HL-60 (cell line): ENCODE measurements around the gene ZNF385D.

Experiments
- POLR2AphosphoS5 ChIP-seq: IDR thresholded peaks from 2 replicates; pipeline ENCODE4 v1.6.1; 2012; ENCODE audit warnings: low read depth
- SPI1 ChIP-seq: IDR thresholded peaks from 2 replicates; pipeline ENCODE4 v1.6.1; 2012; ENCODE audit warnings: low read depth, mild to moderate bottlenecking, borderline replicate concordance
- TF ChIP-seq, protein P1 (sequence below): IDR thresholded peaks from one replicate; pipeline ENCODE4 v1.5.1; 2011; ENCODE audit warnings: low read length, control low read depth, inconsistent platforms; ENCODE audit not compliant: insufficient read depth
- TF ChIP-seq, protein P2 (sequence below): IDR thresholded peaks from 2 replicates; pipeline ENCODE4 v1.6.1; 2012; ENCODE audit warnings: low read depth; ENCODE audit not compliant: insufficient replicate concordance

GRCh38 chr3:21798356-21799088 lies 47.5 kb upstream of the ZNF385D start:
- TF ChIP-seq, protein P1, sequence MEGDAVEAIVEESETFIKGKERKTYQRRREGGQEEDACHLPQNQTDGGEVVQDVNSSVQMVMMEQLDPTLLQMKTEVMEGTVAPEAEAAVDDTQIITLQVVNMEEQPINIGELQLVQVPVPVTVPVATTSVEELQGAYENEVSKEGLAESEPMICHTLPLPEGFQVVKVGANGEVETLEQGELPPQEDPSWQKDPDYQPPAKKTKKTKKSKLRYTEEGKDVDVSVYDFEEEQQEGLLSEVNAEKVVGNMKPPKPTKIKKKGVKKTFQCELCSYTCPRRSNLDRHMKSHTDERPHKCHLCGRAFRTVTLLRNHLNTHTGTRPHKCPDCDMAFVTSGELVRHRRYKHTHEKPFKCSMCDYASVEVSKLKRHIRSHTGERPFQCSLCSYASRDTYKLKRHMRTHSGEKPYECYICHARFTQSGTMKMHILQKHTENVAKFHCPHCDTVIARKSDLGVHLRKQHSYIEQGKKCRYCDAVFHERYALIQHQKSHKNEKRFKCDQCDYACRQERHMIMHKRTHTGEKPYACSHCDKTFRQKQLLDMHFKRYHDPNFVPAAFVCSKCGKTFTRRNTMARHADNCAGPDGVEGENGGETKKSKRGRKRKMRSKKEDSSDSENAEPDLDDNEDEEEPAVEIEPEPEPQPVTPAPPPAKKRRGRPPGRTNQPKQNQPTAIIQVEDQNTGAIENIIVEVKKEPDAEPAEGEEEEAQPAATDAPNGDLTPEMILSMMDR: no peak
- TF ChIP-seq POLR2AphosphoS5 (no peak), SPI1 (no peak)
- TF ChIP-seq, protein P2, sequence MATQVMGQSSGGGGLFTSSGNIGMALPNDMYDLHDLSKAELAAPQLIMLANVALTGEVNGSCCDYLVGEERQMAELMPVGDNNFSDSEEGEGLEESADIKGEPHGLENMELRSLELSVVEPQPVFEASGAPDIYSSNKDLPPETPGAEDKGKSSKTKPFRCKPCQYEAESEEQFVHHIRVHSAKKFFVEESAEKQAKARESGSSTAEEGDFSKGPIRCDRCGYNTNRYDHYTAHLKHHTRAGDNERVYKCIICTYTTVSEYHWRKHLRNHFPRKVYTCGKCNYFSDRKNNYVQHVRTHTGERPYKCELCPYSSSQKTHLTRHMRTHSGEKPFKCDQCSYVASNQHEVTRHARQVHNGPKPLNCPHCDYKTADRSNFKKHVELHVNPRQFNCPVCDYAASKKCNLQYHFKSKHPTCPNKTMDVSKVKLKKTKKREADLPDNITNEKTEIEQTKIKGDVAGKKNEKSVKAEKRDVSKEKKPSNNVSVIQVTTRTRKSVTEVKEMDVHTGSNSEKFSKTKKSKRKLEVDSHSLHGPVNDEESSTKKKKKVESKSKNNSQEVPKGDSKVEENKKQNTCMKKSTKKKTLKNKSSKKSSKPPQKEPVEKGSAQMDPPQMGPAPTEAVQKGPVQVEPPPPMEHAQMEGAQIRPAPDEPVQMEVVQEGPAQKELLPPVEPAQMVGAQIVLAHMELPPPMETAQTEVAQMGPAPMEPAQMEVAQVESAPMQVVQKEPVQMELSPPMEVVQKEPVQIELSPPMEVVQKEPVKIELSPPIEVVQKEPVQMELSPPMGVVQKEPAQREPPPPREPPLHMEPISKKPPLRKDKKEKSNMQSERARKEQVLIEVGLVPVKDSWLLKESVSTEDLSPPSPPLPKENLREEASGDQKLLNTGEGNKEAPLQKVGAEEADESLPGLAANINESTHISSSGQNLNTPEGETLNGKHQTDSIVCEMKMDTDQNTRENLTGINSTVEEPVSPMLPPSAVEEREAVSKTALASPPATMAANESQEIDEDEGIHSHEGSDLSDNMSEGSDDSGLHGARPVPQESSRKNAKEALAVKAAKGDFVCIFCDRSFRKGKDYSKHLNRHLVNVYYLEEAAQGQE: no peak
